ENCODE data around the gene ELMO1. TPM values are rescaled to one million over a fixed set of nuclear protein-coding genes. Genes with fewer than 3 reads are reported as not detected.

ELMO1 gene
- total RNA-seq, 1 experiment from 2014 or later = 7.8 TPM

DNA sequence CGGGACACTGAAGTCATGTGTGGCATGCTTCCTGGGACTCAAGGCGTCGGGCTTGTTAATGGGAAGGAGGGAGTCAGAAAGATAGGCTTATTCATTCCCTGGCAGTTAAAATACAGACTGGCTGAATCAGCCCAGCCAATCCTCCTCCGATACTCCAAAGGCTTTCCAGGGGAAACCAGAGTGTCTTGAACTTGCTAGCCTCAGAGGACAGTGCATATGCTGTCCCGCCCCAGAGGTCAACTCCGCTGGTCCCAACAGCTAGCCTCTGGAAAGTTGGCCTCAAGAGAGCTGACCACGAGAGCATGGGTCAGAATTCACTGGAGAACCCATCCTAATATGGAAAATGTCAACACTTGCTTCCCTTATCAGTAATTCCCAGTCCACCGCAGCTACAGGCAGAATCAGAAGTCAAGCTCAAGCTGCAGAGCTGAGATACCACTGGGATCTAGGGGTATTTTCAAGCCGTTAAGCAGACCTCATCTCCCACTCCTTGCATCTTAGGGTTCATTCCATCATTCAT lies 43.0 kb downstream of the ELMO1 start:
- no peaks in the 10 kb centered on the region for H3K27me3 ChIP-seq (ENCODE audit: insufficient read depth, low read length)
- no peak overlapping the region for H3K23ac ChIP-seq (ENCODE audit: insufficient read length, low read depth, low read length)
- H2AFZ ChIP-seq (ENCODE audit: low read length) = no peak overlapping the region
- H3K9me3 ChIP-seq (ENCODE audit: control insufficient read depth, low read depth, low read length) = no peaks in the 10 kb centered on the region
- DNase-seq = no peak
- no peak overlapping the region for H3K27ac ChIP-seq (ENCODE audit: insufficient read length, low read depth, low read length)
- H2AK5ac ChIP-seq (ENCODE audit: insufficient read length, low read length) = no peak overlapping the region
- Mint-ChIP-seq H3K4me3 (no peak overlapping the region), H3K27ac (peak overlapping the region in 1 of 3 experiments; percentile 51; a peak in 1 of 7 replicates), H3K4me1 (peaks cover 6 to 10% of the 10 kb centered on the region in 2 experiments), H3K27me3 (ENCODE audit: low read depth) (no peaks in the 10 kb centered on the region; the same call in 1 of the 2 replicates), H3K9me3 (no peaks in the 10 kb centered on the region; a peak in 1 of 5 replicates), H3K36me3 (ENCODE audit: insufficient read depth in 1 of 3, low read depth in 3 of 3) (peaks cover 0 to 2% (median 0%) of the 10 kb centered on the region in 3 experiments; a peak in 1 of 7 replicates)
- no peak overlapping the region for H2BK15ac ChIP-seq (ENCODE audit: low read depth, low read length)
- H3K23me2 ChIP-seq (ENCODE audit: insufficient read length, low read depth, low read length, poor library complexity, severe bottlenecking) = no peaks in the 10 kb centered on the region
- H4K91ac ChIP-seq (ENCODE audit: insufficient read length, low read depth, low read length) = no peak overlapping the region
- no peak overlapping the region for H2BK120ac ChIP-seq (ENCODE audit: low read depth, low read length, poor library complexity, severe bottlenecking)
- no peak overlapping the region for H3K9ac ChIP-seq (ENCODE audit: extremely low read depth, insufficient read length, low read length)
- H3T11ph ChIP-seq (ENCODE audit: low read length) = no peak overlapping the region
- no peaks in the 10 kb centered on the region for H3K79me1 ChIP-seq (ENCODE audit: insufficient read depth, low read depth, low read length, poor library complexity, severe bottlenecking)
- no peak overlapping the region for H4K8ac ChIP-seq (replicated peaks; ENCODE audit: insufficient read length, low read depth, low read length)
- no peaks in the 10 kb centered on the region for H3K79me2 ChIP-seq (ENCODE audit: insufficient read depth, low read length)
- no peak overlapping the region for H3K4me2 ChIP-seq (ENCODE audit: insufficient read depth, insufficient read length, low read length)
- no peaks in the 10 kb centered on the region for H4K20me1 ChIP-seq (ENCODE audit: control insufficient read depth, insufficient read depth, insufficient read length)
- TF ChIP-seq, protein P1, sequence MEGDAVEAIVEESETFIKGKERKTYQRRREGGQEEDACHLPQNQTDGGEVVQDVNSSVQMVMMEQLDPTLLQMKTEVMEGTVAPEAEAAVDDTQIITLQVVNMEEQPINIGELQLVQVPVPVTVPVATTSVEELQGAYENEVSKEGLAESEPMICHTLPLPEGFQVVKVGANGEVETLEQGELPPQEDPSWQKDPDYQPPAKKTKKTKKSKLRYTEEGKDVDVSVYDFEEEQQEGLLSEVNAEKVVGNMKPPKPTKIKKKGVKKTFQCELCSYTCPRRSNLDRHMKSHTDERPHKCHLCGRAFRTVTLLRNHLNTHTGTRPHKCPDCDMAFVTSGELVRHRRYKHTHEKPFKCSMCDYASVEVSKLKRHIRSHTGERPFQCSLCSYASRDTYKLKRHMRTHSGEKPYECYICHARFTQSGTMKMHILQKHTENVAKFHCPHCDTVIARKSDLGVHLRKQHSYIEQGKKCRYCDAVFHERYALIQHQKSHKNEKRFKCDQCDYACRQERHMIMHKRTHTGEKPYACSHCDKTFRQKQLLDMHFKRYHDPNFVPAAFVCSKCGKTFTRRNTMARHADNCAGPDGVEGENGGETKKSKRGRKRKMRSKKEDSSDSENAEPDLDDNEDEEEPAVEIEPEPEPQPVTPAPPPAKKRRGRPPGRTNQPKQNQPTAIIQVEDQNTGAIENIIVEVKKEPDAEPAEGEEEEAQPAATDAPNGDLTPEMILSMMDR (conservative IDR thresholded peaks at IDR 0.05) = no peak
- WGBS (ENCODE audit: extremely low coverage, insufficient read length, low lambda C conversion rate) = no CpG with 5 or more reads among the region's 9 CpGs
- H3K18ac ChIP-seq (ENCODE audit: insufficient read length, low read depth, low read length) = no peak overlapping the region
- H2BK12ac ChIP-seq (ENCODE audit: insufficient read length, low read depth, low read length) = no peak overlapping the region
- H2BK20ac ChIP-seq (ENCODE audit: low read depth, low read length, poor library complexity, severe bottlenecking) = no peak overlapping the region
- no peak overlapping the region for H4K5ac ChIP-seq (ENCODE audit: insufficient read length, low read depth, low read length)
- no peak overlapping the region for H3K4ac ChIP-seq (ENCODE audit: low read depth, low read length)
- no peaks in the 10 kb centered on the region for H3K4me1 ChIP-seq (ENCODE audit: insufficient read depth, low read length)
- H3K14ac ChIP-seq (ENCODE audit: insufficient read depth, low read length) = no peak overlapping the region
- H3K56ac ChIP-seq (ENCODE audit: insufficient read length, low read depth, low read length) = no peak overlapping the region
- H2BK5ac ChIP-seq (ENCODE audit: insufficient read length, low read length) = no peak overlapping the region
